ENCODE data around the gene PAK2.
A peak's percentile ranks its signal among the peaks of the same experiment; 100 is the strongest.
"Not testable (repeated sequence)": the region's sequence is repeated elsewhere in the genome, so short reads cannot be mapped to it uniquely, and the experiment has no call there.

The PAK2 gene

GRCh38 chr3:196788528-196788927 lies 48.9 kb downstream of the PAK2 start:
- DNase-seq = no peak

GRCh38 chr3:196789885-196790359 lies 50.3 kb downstream of the PAK2 start:
- DNase-seq = no peak

GRCh38 chr3:196790636-196791035 lies 51.0 kb downstream of the PAK2 start:
- DNase-seq = no peak

- DNase-seq = no peak
Measured at GRCh38 chr3:196792771-196793170, 53.1 kb downstream of the PAK2 start.

GRCh38 chr3:196793246-196793645 lies 53.6 kb downstream of the PAK2 start:
- no peak for DNase-seq

- no peak for DNase-seq
Measured at GRCh38 chr3:196794467-196794866, 54.8 kb downstream of the PAK2 start.

- DNase-seq = no peak
Measured at GRCh38 chr3:196796317-196796716, 56.7 kb downstream of the PAK2 start.

- no peak for DNase-seq
Measured at GRCh38 chr3:196800742-196801434, 61.2 kb downstream of the PAK2 start.

GRCh38 chr3:196803891-196804468 lies 64.3 kb downstream of the PAK2 start:
- DNase-seq = no peak

GRCh38 chr3:196804773-196805172 lies 65.1 kb downstream of the PAK2 start:
- no peak for DNase-seq

- no peak for DNase-seq
Measured at GRCh38 chr3:196810963-196811581, 71.4 kb downstream of the PAK2 start.

- no peak for DNase-seq
Measured at GRCh38 chr3:196812853-196813252, 73.2 kb downstream of the PAK2 start.

- DNase-seq = no peak
Measured at GRCh38 chr3:196813903-196814302, 74.2 kb downstream of the PAK2 start.

- no peak for DNase-seq
Measured at GRCh38 chr3:196821806-196822355, 82.2 kb downstream of the PAK2 start.

GRCh38 chr3:196829651-196830050 lies 90.0 kb downstream of the PAK2 start:
- DNase-seq = not testable (repeated sequence)

GRCh38 chr3:196835086-196835485 lies 95.4 kb downstream of the PAK2 start:
- DNase-seq = no peak

- not testable (repeated sequence) for DNase-seq
Measured at GRCh38 chr3:196836626-196837025, 97.0 kb downstream of the PAK2 start.

- peak; percentile 15 to 56 for DNase-seq
Measured at GRCh38 chr3:196837819-196838420, 98.3 kb downstream of the PAK2 start.

- DNase-seq = not testable (repeated sequence)
Measured at GRCh38 chr3:196839351-196839750, 99.7 kb downstream of the PAK2 start.

GRCh38 chr3:196842567-196843434 lies 103.1 kb downstream of the PAK2 start:
- DNase-seq = no peak

GRCh38 chr3:196843435-196844110 lies 103.9 kb downstream of the PAK2 start:
- no peak for DNase-seq
